Tibial nerve (tissue), 4 donors: ENCODE results near the gene FOXP4. TPM values are rescaled to one million over a fixed set of nuclear protein-coding genes. Genes with fewer than 3 reads are reported as not detected.

Experiments used
- DNase-seq, 2 donors: peaks; one replicate each; pipeline ENCODE4 v3.0.0-alpha.2; 2019; ENCODE audit warnings: low spot score in 2 of 2
- H3K27ac ChIP-seq, 4 donors: fragments of 200-600 bp; sonication (generic) in 3 of 4; one replicate each; pipeline ENCODE4 v1.5.1; 2017 to 2019; ENCODE audit warnings: mild to moderate bottlenecking in 1 of 4
- H3K27me3 ChIP-seq, 2 donors: fragments of 200-600 bp; sonication (generic) in 1 of 2; one replicate each; pipeline versions ENCODE4 v1.5.1 to v1.6.0; 2017 to 2019
- H3K36me3 ChIP-seq, 3 donors: fragments of 200-600 bp; sonication (generic); one replicate each; pipeline ENCODE4 v1.5.1; 2018 to 2019
- H3K4me1 ChIP-seq, 4 donors: fragments of 200-600 bp; sonication (generic) in 3 of 4; one replicate each; pipeline ENCODE4 v1.5.1; 2017 to 2019
- H3K4me3 ChIP-seq, 4 donors: fragments of 200-600 bp; sonication (generic) in 3 of 4; one replicate each; pipeline ENCODE4 v1.5.1; 2017 to 2019; ENCODE audit warnings: mild to moderate bottlenecking in 1 of 4, moderate library complexity in 1 of 4
- H3K9me3 ChIP-seq, 4 donors: fragments of 200-600 bp; sonication (generic) in 3 of 4; one replicate each; pipeline ENCODE4 v1.5.1; 2017 to 2019
- EP300 ChIP-seq, 2 donors: sonication (generic); formaldehyde crosslinking; IDR thresholded peaks; one replicate each; pipeline ENCODE4 v1.6.1; 2017; ENCODE audit warnings: antibody characterized with exemption in 2 of 2, mild to moderate bottlenecking in 1 of 2
- POLR2A ChIP-seq, 2 donors: fragments of 450-650 bp; IDR thresholded peaks; one replicate each; pipeline ENCODE4 v1.6.1; 2017; ENCODE audit warnings: antibody characterized with exemption in 2 of 2, mild to moderate bottlenecking in 2 of 2, moderate library complexity in 2 of 2
- whole genome bisulfite sequencing, 2 donors: methylation state at CpG; one replicate each; pipeline ENCODE4 v1.1.5; 2018; 5-methylcytosine and 5-hydroxymethylcytosine counted together
- total RNA-seq, 4 donors: library from RNA; depleted of rRNA; stranded (reverse); fragments of >200 nt; gene quantifications; one replicate each; pipeline ENCODE4 v1.1.0, GENCODE V29; 2016
- TF ChIP-seq, protein P1 (sequence below), 5 experiments: fragments of 200-600 bp in 3 of 5; fragments of 450-650 bp in 2 of 5; sonication (generic) in 3 of 5; IDR thresholded peaks; one replicate each; pipeline ENCODE4 v1.5.1; 2016 to 2019; ENCODE audit warnings: antibody characterized with exemption in 5 of 5, mild to moderate bottlenecking in 3 of 5, moderate library complexity in 2 of 5

FOXP4 gene
- total RNA-seq, 4 donors from 2014 or later = 11.1 to 16.2 (median 14.7) TPM

DNA sequence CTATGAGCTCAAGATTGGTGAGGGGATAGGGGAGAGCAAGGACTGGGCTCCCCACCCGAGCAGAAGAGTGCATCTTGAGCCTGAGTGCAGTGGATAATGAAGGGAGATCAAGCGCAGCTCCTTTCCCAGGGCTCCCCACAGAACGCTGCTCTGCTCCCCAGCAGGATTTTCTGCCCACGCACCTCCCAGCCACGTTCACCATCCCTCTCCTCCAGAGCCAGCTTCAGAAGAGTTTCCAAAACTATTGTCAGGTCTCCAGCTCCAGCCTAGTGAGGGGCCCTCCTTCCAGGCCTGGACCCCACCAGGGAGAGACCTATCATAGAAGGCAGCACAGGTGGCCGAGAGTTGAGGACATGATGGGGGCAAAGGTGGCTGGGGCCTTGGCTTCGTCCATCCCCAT lies 34.5 kb downstream of the FOXP4 start:
- Histone ChIP-seq H3K4me3 (no peak overlapping the region), H3K27me3 (no peaks in the 10 kb centered on the region), H3K27ac (peak overlapping the region in 1 of 4 donors; percentile 61), H3K4me1 (peaks cover 0 to 84% (median 31%) of the 10 kb centered on the region in 4 donors), H3K36me3 (peaks cover 0 to 20% (median 0%) of the 10 kb centered on the region in 3 donors), H3K9me3 (no peaks in the 10 kb centered on the region)
- no peak for DNase-seq
- WGBS, 2 donors = 52 to 72% methylated on average over 7 of the region's 7 CpGs
- no peak for TF ChIP-seq POLR2A (IDR thresholded peaks at IDR 0.05)
- TF ChIP-seq, protein P1, sequence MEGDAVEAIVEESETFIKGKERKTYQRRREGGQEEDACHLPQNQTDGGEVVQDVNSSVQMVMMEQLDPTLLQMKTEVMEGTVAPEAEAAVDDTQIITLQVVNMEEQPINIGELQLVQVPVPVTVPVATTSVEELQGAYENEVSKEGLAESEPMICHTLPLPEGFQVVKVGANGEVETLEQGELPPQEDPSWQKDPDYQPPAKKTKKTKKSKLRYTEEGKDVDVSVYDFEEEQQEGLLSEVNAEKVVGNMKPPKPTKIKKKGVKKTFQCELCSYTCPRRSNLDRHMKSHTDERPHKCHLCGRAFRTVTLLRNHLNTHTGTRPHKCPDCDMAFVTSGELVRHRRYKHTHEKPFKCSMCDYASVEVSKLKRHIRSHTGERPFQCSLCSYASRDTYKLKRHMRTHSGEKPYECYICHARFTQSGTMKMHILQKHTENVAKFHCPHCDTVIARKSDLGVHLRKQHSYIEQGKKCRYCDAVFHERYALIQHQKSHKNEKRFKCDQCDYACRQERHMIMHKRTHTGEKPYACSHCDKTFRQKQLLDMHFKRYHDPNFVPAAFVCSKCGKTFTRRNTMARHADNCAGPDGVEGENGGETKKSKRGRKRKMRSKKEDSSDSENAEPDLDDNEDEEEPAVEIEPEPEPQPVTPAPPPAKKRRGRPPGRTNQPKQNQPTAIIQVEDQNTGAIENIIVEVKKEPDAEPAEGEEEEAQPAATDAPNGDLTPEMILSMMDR (IDR thresholded peaks at IDR 0.05) = no peak
- no peak for TF ChIP-seq EP300 (IDR thresholded peaks at IDR 0.05)

GRCh38 chr6:41581381-41581991 lies 35.3 kb downstream of the FOXP4 start:
- WGBS, 2 donors = 46 to 60% methylated on average over 7 to 12 of the region's 12 CpGs
- Histone ChIP-seq H3K27ac (peak overlapping the region in 1 of 4 donors; percentile 61), H3K9me3 (no peaks in the 10 kb centered on the region), H3K27me3 (no peaks in the 10 kb centered on the region), H3K36me3 (peaks cover 0 to 28% (median 0%) of the 10 kb centered on the region in 3 donors), H3K4me1 (peaks cover 0 to 78% (median 31%) of the 10 kb centered on the region in 4 donors), H3K4me3 (no peak overlapping the region)
- no peak for DNase-seq
- TF ChIP-seq, protein P1 (IDR thresholded peaks at IDR 0.05) = no peak
- no peak for TF ChIP-seq POLR2A (IDR thresholded peaks at IDR 0.05)
- no peak for TF ChIP-seq EP300 (IDR thresholded peaks at IDR 0.05)

- Histone ChIP-seq H3K9me3 (no peaks in the 10 kb centered on the region), H3K36me3 (peaks cover 0 to 39% (median 0%) of the 10 kb centered on the region in 3 donors), H3K27ac (peak overlapping the region in 1 of 4 donors; percentile 21), H3K4me3 (no peak overlapping the region), H3K4me1 (peaks cover 0 to 67% (median 27%) of the 10 kb centered on the region in 4 donors), H3K27me3 (no peaks in the 10 kb centered on the region)
- no peak for DNase-seq
- TF ChIP-seq EP300 (IDR thresholded peaks at IDR 0.05) (no peak), POLR2A (IDR thresholded peaks at IDR 0.05) (no peak)
- TF ChIP-seq, protein P1 (IDR thresholded peaks at IDR 0.05) = no peak
- 75 to 82% methylated on average over 5 of the region's 5 CpGs for WGBS, 2 donors
These were observed 36.4 kb downstream of the FOXP4 start for GRCh38 chr6:41582540-41582939.

GRCh38 chr6:41583565-41583964 lies 37.4 kb downstream of the FOXP4 start:
- 100% methylated on average over 1 of the region's 1 CpG for WGBS, 2 donors
- no peak for DNase-seq
- H3K4me3 ChIP-seq = no peak overlapping the region
- TF ChIP-seq POLR2A (IDR thresholded peaks at IDR 0.05) = no peak
- TF ChIP-seq, protein P1 (IDR thresholded peaks at IDR 0.05) = no peak
- TF ChIP-seq EP300 (IDR thresholded peaks at IDR 0.05) = no peak
- H3K27me3 ChIP-seq = no peaks in the 10 kb centered on the region
- H3K27ac ChIP-seq = peak overlapping the region in 1 of 4 donors; percentile 21
- no peaks in the 10 kb centered on the region for H3K9me3 ChIP-seq
- peaks cover 0 to 57% (median 17%) of the 10 kb centered on the region in 4 donors for H3K4me1 ChIP-seq
- peaks cover 0 to 49% (median 0%) of the 10 kb centered on the region in 3 donors for H3K36me3 ChIP-seq

GRCh38 chr6:41584205-41584604 lies 38.0 kb downstream of the FOXP4 start:
- peak overlapping the region in 1 of 4 donors; percentile 44 for H3K27ac ChIP-seq
- H3K4me1 ChIP-seq = peaks cover 0 to 50% (median 13%) of the 10 kb centered on the region in 4 donors
- peaks cover 0 to 56% (median 0%) of the 10 kb centered on the region in 3 donors for H3K36me3 ChIP-seq
- 90 to 91% methylated on average over 5 to 6 of the region's 6 CpGs for WGBS, 2 donors
- TF ChIP-seq EP300 (IDR thresholded peaks at IDR 0.05) = no peak
- TF ChIP-seq, protein P1 (IDR thresholded peaks at IDR 0.05) = no peak
- TF ChIP-seq POLR2A (IDR thresholded peaks at IDR 0.05) = no peak
- H3K9me3 ChIP-seq = no peaks in the 10 kb centered on the region
- H3K4me3 ChIP-seq = no peak overlapping the region
- no peak for DNase-seq
- no peaks in the 10 kb centered on the region for H3K27me3 ChIP-seq
